Hematopoietic multipotent progenitor cell treated with erythropoietin and hydrocortisone succinate and interleukin-3 and kit ligand, for 6 days (in vitro differentiated cells): ENCODE measurements around the gene DAZAP1.

Source experiments
- DNase-seq: peaks from one replicate; pipeline ENCODE4 v3.0.0-alpha.2; 2015

The DAZAP1 gene

GRCh38 chr19:1394252-1395193, 12.9 kb upstream of the DAZAP1 start:
- no peak for DNase-seq

- no peak for DNase-seq
Measured at GRCh38 chr19:1395194-1396018, 12.0 kb upstream of the DAZAP1 start.

DNA sequence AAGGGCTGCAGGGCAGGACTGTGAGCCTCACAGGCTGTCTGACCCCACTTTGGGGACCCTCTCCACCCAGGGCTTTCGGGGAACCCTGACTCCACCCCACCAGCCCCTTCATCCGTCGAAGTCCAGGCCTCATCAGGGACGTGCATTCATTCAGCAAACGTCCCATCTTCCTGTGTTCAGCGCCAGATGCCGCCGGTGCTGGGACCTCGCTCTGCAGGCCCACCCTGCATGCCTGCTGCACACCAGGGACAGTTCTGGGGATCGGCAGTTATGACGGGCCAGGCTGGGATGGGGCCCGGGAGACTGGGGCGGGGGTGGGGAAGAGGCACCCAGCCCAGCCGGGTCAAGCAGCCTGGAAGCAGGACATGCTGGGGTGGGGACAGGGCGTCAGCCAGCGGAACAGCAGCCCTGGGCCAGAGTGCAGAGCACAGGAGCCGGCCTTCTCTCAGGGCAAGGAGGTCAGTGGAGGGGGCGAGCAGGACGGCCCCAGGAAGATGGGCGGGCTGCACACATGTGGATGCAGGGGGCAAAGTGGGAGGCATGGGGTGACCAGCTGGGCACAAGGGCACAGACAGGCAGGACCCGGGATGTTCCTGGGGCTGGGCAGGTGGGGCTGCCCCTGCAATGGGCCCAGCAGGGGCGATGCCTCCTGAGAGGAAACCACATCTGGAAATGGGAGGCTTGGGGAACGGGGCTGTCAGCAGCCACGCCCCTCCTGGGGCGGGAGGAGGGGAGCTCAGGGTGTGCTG, 11.2 kb upstream of the DAZAP1 start:
- DNase-seq: peak; percentile 71

- no peak for DNase-seq
Measured at GRCh38 chr19:1396768-1397679, 10.4 kb upstream of the DAZAP1 start.

DNA sequence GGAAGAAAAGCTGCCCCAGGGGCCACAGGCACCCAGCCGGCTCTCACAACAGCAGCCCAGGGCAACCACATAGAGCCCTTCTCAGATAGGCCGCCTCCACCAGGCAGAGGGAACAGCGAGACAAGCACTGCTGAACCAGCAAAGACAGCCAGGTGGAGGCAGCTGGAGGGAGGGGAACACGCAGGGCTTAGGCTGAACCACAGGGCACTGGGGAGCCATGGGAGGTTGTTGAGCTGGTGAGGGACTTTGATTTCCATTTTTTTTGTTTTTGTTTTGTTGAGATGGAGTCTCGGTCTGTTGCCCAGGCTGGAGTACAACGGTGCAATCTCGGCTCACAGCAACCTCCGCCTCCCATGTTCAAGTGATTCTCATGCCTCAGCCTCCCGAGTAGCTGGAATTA, 9.5 kb upstream of the DAZAP1 start:
- DNase-seq: peak; percentile 32

GRCh38 chr19:1399079-1399478, 8.3 kb upstream of the DAZAP1 start:
- no peak for DNase-seq

DNA sequence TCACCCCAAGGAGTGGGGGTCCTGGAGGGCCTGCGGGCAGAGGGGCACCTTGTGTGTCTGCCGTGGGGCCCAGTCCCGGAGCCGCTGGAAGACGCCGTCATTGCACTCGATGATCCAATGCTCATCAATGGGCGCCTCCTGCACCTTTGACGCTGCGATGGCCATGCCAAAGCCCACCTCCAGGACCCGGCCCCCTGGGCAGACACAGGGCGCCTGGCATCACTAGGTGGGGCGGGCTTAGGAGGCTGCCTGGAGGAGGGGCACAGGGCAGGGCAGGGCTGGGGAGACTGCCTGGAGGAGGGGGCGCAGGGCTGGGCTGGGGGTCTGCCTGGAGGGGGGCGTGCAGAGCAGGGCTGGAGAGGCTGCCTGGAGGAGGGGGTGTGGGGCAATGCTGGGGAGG, 7.6 kb upstream of the DAZAP1 start:
- DNase-seq: no peak

DNA sequence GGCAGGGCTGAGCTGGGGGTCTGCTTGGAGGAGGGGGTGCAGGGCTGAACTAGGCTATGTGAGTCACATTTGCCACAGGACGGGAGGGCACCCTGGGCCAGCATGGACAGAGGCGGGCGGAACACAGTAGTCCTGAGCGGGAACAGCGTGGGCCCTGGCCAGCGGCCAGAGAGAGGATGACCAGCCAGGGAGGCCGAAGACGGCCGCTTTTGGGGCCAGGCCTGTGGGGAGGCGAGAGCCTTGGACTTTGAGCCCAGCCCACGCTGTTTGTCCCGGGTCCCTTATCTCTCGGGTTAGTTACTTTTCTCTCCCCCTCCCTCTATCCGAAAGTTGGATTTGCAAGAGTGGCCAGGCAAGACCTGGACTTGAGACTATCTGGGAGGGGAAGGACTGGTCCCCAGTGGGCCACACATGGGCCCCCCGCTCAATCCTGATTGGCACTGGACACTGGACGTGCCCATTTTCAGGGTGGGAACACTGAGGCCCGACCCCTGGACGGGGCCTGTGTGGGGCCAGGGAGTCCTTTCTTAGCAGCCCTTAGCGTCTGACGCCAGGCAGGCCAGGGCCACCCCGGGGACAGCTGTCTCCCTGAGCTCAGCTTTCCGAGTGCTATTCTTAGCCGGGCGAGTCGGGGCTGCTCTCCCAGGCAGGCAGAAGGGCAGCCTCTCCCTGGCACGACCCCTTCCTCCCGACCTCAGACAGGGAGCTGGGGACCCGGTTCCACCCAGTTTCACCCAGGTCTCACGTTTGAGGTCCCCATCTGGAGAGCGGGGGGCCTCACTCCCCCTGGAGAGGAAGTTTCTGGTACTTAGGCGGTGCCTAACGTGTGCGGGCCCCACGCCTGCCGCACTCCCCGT, 6.9 kb upstream of the DAZAP1 start:
- peak; percentile 36 for DNase-seq

- peak; percentile 58 for DNase-seq
Measured at GRCh38 chr19:1401138-1401888, 6.1 kb upstream of the DAZAP1 start, which contains the start of gene GAMT. Gene GAMT (minus strand): TSS chr19:1401542. CDS start chr19:1401476, 66 bp downstream.

- no peak for DNase-seq
Measured at GRCh38 chr19:1401889-1402217, 5.5 kb upstream of the DAZAP1 start.

GRCh38 chr19:1402411-1403070, 4.8 kb upstream of the DAZAP1 start:
- DNase-seq: peak; percentile 35

- DNase-seq: peak; percentile 98
Measured at GRCh38 chr19:1406774-1407527, 435 bp upstream of the DAZAP1 start.

DNA sequence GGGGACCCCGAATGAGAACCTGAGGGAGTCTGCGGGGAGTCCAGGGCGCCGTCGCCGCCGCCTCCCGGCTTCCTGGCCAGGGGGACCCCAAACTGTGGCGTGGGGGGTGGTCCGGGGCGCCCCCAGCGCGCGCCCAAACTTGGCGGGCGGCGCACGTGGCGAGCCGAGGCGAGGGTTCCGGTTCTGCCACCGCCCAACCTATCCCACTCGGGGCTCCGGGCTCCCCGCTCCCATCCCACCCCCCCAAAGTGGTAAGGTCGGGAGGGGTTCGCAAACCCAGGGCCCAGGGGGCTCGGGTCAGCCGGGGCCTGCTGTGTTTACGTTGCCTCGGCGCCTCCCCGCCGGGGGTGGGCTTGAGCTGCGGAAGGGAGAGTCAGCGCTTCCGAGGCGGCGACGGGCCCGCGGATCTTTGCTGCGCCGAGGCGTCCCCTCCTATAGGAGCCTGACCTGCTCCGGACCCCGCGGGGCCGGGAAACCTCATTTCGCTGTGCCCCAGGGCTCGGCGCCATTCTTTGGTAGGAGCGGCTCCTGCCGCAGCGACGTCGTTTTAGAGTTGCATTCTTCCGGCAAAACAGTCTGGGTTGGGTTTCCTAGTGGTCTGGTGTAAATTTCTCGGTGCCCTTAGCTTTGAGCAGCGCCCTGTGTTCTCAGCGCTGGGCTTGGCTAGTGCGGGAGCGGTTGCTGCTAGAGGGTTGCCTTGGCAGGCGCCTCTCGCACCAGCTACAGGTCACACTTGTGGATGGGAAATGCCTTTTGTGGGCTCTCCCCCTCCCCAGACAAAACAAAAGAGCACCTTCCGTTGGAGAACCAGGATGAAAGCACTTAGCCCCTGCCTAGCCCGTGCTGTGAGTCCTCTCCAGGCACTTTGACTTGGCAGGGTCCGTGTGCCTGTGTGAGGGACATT, 1.2 kb downstream of the DAZAP1 start:
- peak; percentile 67 for DNase-seq

DNA sequence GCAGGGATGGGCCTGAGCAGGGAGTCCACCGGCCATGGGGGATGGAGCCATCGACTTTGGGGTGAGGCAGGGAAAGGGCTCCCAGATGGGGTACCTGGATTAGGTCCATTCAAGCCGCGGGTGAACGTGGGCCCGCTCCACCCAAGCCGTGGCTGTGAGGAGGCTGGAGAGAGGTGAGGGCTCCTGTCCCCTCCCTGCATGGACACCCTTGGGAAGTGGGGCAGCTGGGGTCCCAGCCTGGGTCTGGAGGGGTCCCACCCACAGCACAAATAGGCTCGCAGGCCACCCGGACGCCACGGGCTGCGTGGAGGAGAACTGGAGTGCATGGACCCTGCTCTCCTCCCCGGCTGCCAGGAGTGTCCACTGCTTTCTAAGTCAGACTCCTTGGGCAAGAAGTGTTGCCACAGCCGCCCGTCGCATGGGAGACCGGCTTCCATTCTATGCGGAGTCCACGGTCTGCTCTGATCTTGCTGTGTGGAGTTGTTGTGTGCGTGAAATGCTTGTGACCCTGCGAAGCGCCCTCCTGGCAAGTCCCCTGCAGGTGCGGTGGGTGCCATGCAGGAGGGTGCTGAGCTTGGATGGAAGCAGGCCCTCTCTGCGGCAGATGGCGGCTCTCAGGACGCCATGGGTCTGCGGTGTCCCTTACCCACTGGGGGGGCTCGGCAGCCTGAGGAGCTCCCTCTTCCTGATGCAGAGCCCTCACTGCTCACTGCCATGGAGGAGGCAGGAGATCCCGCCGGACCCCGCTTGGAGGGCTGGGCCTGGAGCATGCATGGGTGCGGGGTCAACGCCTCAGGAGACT, 2.0 kb downstream of the DAZAP1 start:
- DNase-seq: no peak

DNA sequence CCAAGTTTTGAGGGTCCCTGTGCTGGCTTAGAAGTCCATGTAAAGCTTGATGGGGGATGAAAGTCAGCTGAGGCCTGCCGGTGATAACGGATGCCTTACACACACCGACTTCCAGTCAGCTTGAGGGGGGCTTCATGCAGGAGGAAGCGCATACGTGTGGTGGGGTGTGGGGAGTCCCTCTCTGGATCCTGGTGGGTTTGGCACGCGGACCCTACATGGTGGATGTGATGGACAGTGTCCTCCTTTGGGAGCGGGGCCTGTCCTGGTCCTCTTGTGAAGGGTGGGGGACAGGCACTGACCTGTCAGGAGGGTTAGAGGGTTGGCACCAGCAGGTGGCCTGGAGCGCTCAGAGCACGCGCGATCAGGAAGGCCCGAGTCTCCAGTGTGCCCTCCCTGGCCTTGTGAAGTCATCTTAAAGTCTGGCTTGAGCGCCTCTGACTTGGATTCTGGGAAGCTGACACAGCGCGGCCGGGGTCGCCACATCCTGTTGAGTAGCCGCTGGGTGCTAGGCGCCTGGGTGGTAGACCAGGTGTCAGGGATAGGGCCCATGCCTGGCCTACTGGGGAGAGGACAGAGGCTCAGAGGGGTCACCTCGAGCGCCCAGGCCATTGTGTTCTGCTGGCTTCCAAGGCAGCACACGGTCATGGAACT, 2.9 kb downstream of the DAZAP1 start:
- DNase-seq: no peak

DNA sequence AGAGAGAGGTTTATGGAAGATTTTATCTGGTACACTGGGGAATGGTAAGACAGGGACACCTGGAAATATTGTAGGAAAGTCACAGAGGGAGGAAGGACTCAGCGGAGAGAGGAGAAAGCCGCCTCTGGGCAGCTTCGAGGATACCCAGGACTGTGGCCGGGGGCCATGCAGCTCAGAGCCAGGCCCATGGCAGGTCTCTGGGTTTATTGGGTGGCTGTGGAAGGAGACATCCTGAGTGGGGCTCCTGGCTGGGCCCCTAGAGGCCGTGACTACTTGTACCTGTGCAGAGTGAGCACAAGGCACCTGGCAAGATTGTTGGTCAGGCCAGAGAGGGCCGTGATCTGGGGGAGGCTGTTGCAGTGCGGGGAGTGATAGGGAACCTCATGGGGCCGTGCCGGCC, 3.4 kb downstream of the DAZAP1 start:
- no peak for DNase-seq
